KMS-11 (cell line): Measurements from ENCODE around the gene NCS1.

Experiments
- H2AFZ ChIP-seq: fragments of 200-600 bp; sonication (generic); 2 replicates; pipeline ENCODE4 v1.6.1; 2016; ENCODE audit warnings: antibody characterized with exemption, mixed run types, low read depth
- H3K27ac ChIP-seq: fragments of 200-600 bp; sonication (generic); 2 replicates; pipeline ENCODE4 v1.6.1; 2016; ENCODE audit warnings: mild to moderate bottlenecking, mixed run types
- H3K27me3 ChIP-seq: fragments of 200-600 bp; sonication (generic); 2 replicates; pipeline ENCODE4 v1.6.1; 2017; ENCODE audit warnings: mild to moderate bottlenecking, low read depth, mixed run types, moderate library complexity; ENCODE audit not compliant: insufficient read depth
- H3K36me3 ChIP-seq: fragments of 200-600 bp; sonication (generic); 2 replicates; pipeline ENCODE4 v1.6.1; 2017; ENCODE audit warnings: mild to moderate bottlenecking, mixed run types; ENCODE audit not compliant: insufficient read depth
- H3K4me1 ChIP-seq: fragments of 200-600 bp; sonication (generic); 2 replicates; pipeline ENCODE4 v1.6.1; 2016; ENCODE audit warnings: mild to moderate bottlenecking, low read depth, mixed run types; ENCODE audit not compliant: poor library complexity, severe bottlenecking
- H3K4me2 ChIP-seq: fragments of 200-600 bp; sonication (generic); 2 replicates; pipeline ENCODE4 v1.7.0; 2016; ENCODE audit warnings: mild to moderate bottlenecking, mixed run types
- H3K4me3 ChIP-seq: fragments of 200-600 bp; sonication (generic); IDR thresholded peaks from 2 replicates; pipeline ENCODE4 v1.6.1; 2017; ENCODE audit warnings: low read depth, low read length, mixed read lengths; ENCODE audit not compliant: insufficient read depth
- H3K79me2 ChIP-seq: fragments of 200-600 bp; sonication (generic); 2 replicates; pipeline ENCODE4 v1.6.1; 2016; ENCODE audit warnings: low read depth, mixed run types; ENCODE audit not compliant: insufficient read depth
- H3K9ac ChIP-seq: fragments of 200-600 bp; sonication (generic); 2 replicates; pipeline ENCODE4 v1.6.1; 2016; ENCODE audit warnings: mild to moderate bottlenecking, mixed run types
- H4K20me1 ChIP-seq: fragments of 200-600 bp; sonication (generic); 2 replicates; pipeline ENCODE4 v1.6.1; 2016; ENCODE audit warnings: mild to moderate bottlenecking, mixed run types; ENCODE audit not compliant: insufficient read depth
- CTCF ChIP-seq: fragments of 200-600 bp; sonication (generic); conservative IDR thresholded peaks from 2 replicates; pipeline ENCODE4 v1.6.1; 2017; ENCODE audit warnings: low read depth, mild to moderate bottlenecking, antibody characterized with exemption, low read length, moderate library complexity, mixed read lengths

Gene NCS1

GRCh38 chr9:130139251-130139650 is 33.0 kb upstream of the NCS1 start:
- Histone ChIP-seq H3K9ac (no peak overlapping the region), H3K4me1 (no peaks in the 10 kb centered on the region), H3K27me3 (no peaks in the 10 kb centered on the region; the same call in 1 of the 2 replicates), H2AFZ (no peak overlapping the region), H3K27ac (no peak overlapping the region), H4K20me1 (no peaks in the 10 kb centered on the region), H3K4me2 (no peak overlapping the region), H3K36me3 (no peaks in the 10 kb centered on the region), H3K79me2 (no peaks in the 10 kb centered on the region), H3K4me3 (no peak overlapping the region)
- TF ChIP-seq CTCF = no peak

GRCh38 chr9:130140706-130141105 is 31.5 kb upstream of the NCS1 start:
- TF ChIP-seq CTCF = no peak
- H4K20me1 ChIP-seq = no peaks in the 10 kb centered on the region
- H3K9ac ChIP-seq = no peak overlapping the region
- no peaks in the 10 kb centered on the region for H3K36me3 ChIP-seq
- no peaks in the 10 kb centered on the region; the same call in 1 of the 2 replicates for H3K27me3 ChIP-seq
- H2AFZ ChIP-seq = no peak overlapping the region
- H3K79me2 ChIP-seq = no peaks in the 10 kb centered on the region
- H3K27ac ChIP-seq = no peak overlapping the region
- H3K4me2 ChIP-seq = no peak overlapping the region
- no peaks in the 10 kb centered on the region for H3K4me1 ChIP-seq
- H3K4me3 ChIP-seq = no peak overlapping the region

- Histone ChIP-seq H2AFZ (no peak overlapping the region), H3K9ac (no peak overlapping the region), H3K36me3 (no peaks in the 10 kb centered on the region), H3K79me2 (no peaks in the 10 kb centered on the region), H3K4me1 (no peaks in the 10 kb centered on the region), H3K4me3 (no peak overlapping the region), H3K4me2 (no peak overlapping the region), H3K27me3 (peaks cover 3% of the 10 kb centered on the region; the same call in 1 of the 2 replicates), H3K27ac (no peak overlapping the region), H4K20me1 (no peaks in the 10 kb centered on the region)
- TF ChIP-seq CTCF = no peak
Observed at GRCh38 chr9:130142056-130142455, 30.1 kb upstream of the NCS1 start.

GRCh38 chr9:130142641-130143040 is 29.6 kb upstream of the NCS1 start:
- Histone ChIP-seq H3K9ac (no peak overlapping the region), H3K4me2 (no peak overlapping the region), H3K79me2 (no peaks in the 10 kb centered on the region), H3K27ac (no peak overlapping the region), H3K27me3 (peaks cover 3% of the 10 kb centered on the region; the same call in 1 of the 2 replicates), H3K4me3 (no peak overlapping the region), H3K4me1 (no peaks in the 10 kb centered on the region), H2AFZ (no peak overlapping the region), H3K36me3 (no peaks in the 10 kb centered on the region), H4K20me1 (no peaks in the 10 kb centered on the region)
- no peak for TF ChIP-seq CTCF
